SK-N-SH (cell line): ENCODE results near the gene CHAT. TPM values are rescaled to one million over a fixed set of nuclear protein-coding genes. Genes with fewer than 3 reads are reported as not detected.
A peak's percentile ranks its signal among the peaks of the same experiment; 100 is the strongest.

Experiments used
- CTCF ChIA-PET: fragments of 300-600, 350-600 bp; formaldehyde crosslinking; extraction: SDS; loops from one replicate; lab custom pipeline; 2021; lab: Yijun Ruan, JAX
- POLR2A ChIA-PET: fragments of 350-600 bp; sonication (Branson Sonifier 250); formaldehyde crosslinking; extraction: SDS; loops from one replicate; lab custom pipeline; 2020; ENCODE audit warnings: antibody characterized with exemption, inconsistent platforms; lab: Yijun Ruan, JAX
- DNase-seq: peaks from one replicate; pipeline ENCODE4 v3.0.0; 2012
- H2AFZ ChIP-seq: fragments of 200-600 bp; sonication (generic); 2 replicates; pipeline ENCODE4 v1.8.1; 2016; ENCODE audit warnings: antibody characterized with exemption, mild to moderate bottlenecking, low read depth
- H3F3A ChIP-seq: fragments of 200-600 bp; sonication (generic); replicated peaks from 2 replicates; pipeline ENCODE3; 2016; ENCODE audit warnings: antibody characterized with exemption, mild to moderate bottlenecking; ENCODE audit not compliant: insufficient read depth
- H3K27ac ChIP-seq, 2 experiments: fragments of 200-500 bp in 1 of 2; fragments of 200-600 bp in 1 of 2; sonication (Bioruptor generic) in 1 of 2; sonication (generic), shearing (Covaris generic) in 1 of 2; 2 replicates each; pipeline versions ENCODE4 v1.5.1 to v1.6.1; 2014 to 2016; ENCODE audit warnings: low read depth in 2 of 2, inconsistent platforms in 1 of 2, low read length in 1 of 2, mild to moderate bottlenecking in 1 of 2, mixed read lengths in 1 of 2
- H3K27me3 ChIP-seq: fragments of 200-600 bp; sonication (generic), shearing (Covaris generic); 2 replicates; pipeline ENCODE4 v1.6.1; 2016; ENCODE audit warnings: mixed run types; ENCODE audit not compliant: insufficient read depth
- H3K36me3 ChIP-seq, 2 experiments: fragments of 200-500 bp in 1 of 2; fragments of 200-600 bp in 1 of 2; sonication (Bioruptor generic) in 1 of 2; sonication (generic) in 1 of 2; replicated peaks in 1 of 2; 2 replicates each; pipeline versions ENCODE3 to v1.5.1; 2014 to 2016; ENCODE audit warnings: low read length in 1 of 2, mild to moderate bottlenecking in 1 of 2; ENCODE audit not compliant: insufficient read depth in 2 of 2, control insufficient read depth in 1 of 2
- H3K4me1 ChIP-seq, 2 experiments: fragments of 200-500 bp in 1 of 2; fragments of 200-600 bp in 1 of 2; sonication (Bioruptor generic) in 1 of 2; sonication (generic), shearing (Covaris generic) in 1 of 2; 2 replicates each; pipeline versions ENCODE4 v1.5.1 to v1.6.1; 2014 to 2016; ENCODE audit warnings: low read depth in 1 of 2, low read length in 1 of 2, mixed run types in 1 of 2; ENCODE audit not compliant: insufficient read depth in 2 of 2, control insufficient read depth in 1 of 2
- H3K4me2 ChIP-seq: fragments of 200-600 bp; sonication (generic), shearing (Covaris generic); 2 replicates; pipeline ENCODE4 v1.6.1; 2017; ENCODE audit warnings: mixed run types
- H3K4me3 ChIP-seq, 2 experiments: fragments of 200-500 bp in 1 of 2; fragments of 200-600 bp in 1 of 2; sonication (Bioruptor generic) in 1 of 2; sonication (generic), shearing (Covaris generic) in 1 of 2; 2 replicates each; pipeline versions ENCODE4 v1.5.1 to v1.8.1; 2014 to 2016; ENCODE audit warnings: low read depth in 2 of 2, inconsistent platforms in 1 of 2, low read length in 1 of 2, mild to moderate bottlenecking in 1 of 2, mixed read lengths in 1 of 2, moderate library complexity in 1 of 2
- H3K79me2 ChIP-seq: fragments of 200-600 bp; sonication (generic); 2 replicates; pipeline ENCODE4 v1.8.1; 2017; ENCODE audit warnings: mild to moderate bottlenecking; ENCODE audit not compliant: insufficient read depth
- H3K9ac ChIP-seq: fragments of 200-600 bp; sonication (generic); 2 replicates; pipeline ENCODE4 v1.6.1; 2017; ENCODE audit warnings: mixed run types
- H3K9me2 ChIP-seq: fragments of 200-600 bp; sonication (generic); 2 replicates; pipeline ENCODE4 v1.6.1; 2017; ENCODE audit warnings: mixed run types
- H3K9me3 ChIP-seq: fragments of 200-600 bp; sonication (generic); 2 replicates; pipeline ENCODE4 v1.6.1; 2017; ENCODE audit warnings: mixed run types, mild to moderate bottlenecking, moderate library complexity
- H4K20me1 ChIP-seq: fragments of 200-600 bp; sonication (generic); 2 replicates; pipeline ENCODE4 v1.6.1; 2017; ENCODE audit warnings: mild to moderate bottlenecking, mixed run types; ENCODE audit not compliant: insufficient read depth
- CTCF ChIP-seq: fragments of 200-600 bp; sonication (generic); IDR thresholded peaks from 2 replicates; pipeline ENCODE4 v1.6.1; 2017; ENCODE audit warnings: antibody characterized with exemption, mild to moderate bottlenecking, moderate library complexity
- EP300 ChIP-seq, 2 experiments: IDR thresholded peaks; 2 replicates each; pipeline versions ENCODE4 v1.4.0 to v1.6.1; 2012; ENCODE audit warnings: borderline replicate concordance in 1 of 2, low read depth in 1 of 2, low read length in 1 of 2
- FOXJ3 ChIP-seq: sonication (generic); formaldehyde crosslinking; IDR thresholded peaks from 2 replicates; pipeline ENCODE4 v1.5.1; 2020; ENCODE audit warnings: mild to moderate bottlenecking, missing genetic modification reagents
- GABPA ChIP-seq: IDR thresholded peaks from 2 replicates; pipeline ENCODE4 v1.4.0; 2012; ENCODE audit warnings: low read depth, mild to moderate bottlenecking
- IRF3 ChIP-seq: fragments of 150-350 bp; IDR thresholded peaks from 2 replicates; pipeline ENCODE4 v1.6.1; 2016; ENCODE audit warnings: mild to moderate bottlenecking, low read depth, low read length
- JUND ChIP-seq: IDR thresholded peaks from 2 replicates; pipeline ENCODE4 v1.4.0; 2012
- MAX ChIP-seq: IDR thresholded peaks from 2 replicates; pipeline ENCODE4 v1.4.0; 2012; ENCODE audit warnings: low read depth
- MXI1 ChIP-seq: IDR thresholded peaks from 2 replicates; pipeline ENCODE4 v1.6.1; 2012; ENCODE audit warnings: mild to moderate bottlenecking, low read depth, low read length, improper control_type of control experiment
- PBX3 ChIP-seq: IDR thresholded peaks from 2 replicates; pipeline ENCODE4; 2012
- RFX5 ChIP-seq: IDR thresholded peaks from 2 replicates; pipeline ENCODE4 v1.6.1; 2012; ENCODE audit warnings: mild to moderate bottlenecking, improper control_type of control experiment, low read length
- RXRA ChIP-seq: IDR thresholded peaks from 2 replicates; pipeline ENCODE4 v1.4.0; 2012; ENCODE audit warnings: low read depth, mild to moderate bottlenecking, borderline replicate concordance
- SIN3A ChIP-seq: IDR thresholded peaks from 2 replicates; pipeline ENCODE4 v1.6.1; 2012; ENCODE audit warnings: low read depth, mild to moderate bottlenecking, low read length, moderate library complexity, borderline replicate concordance
- SMC3 ChIP-seq: IDR thresholded peaks from 2 replicates; pipeline ENCODE4 v1.6.1; 2012; ENCODE audit warnings: low read depth, low read length, improper control_type of control experiment
- TCF12 ChIP-seq: IDR thresholded peaks from 2 replicates; pipeline ENCODE4 v1.4.0; 2012
- USF1 ChIP-seq: IDR thresholded peaks from 2 replicates; pipeline ENCODE4 v1.4.0; 2012; ENCODE audit warnings: low read depth, borderline replicate concordance
- YY1 ChIP-seq: IDR thresholded peaks from 2 replicates; pipeline ENCODE4 v1.4.0; 2012; ENCODE audit warnings: low read depth, mild to moderate bottlenecking
- ZBTB33 ChIP-seq: IDR thresholded peaks from 2 replicates; pipeline ENCODE4 v1.4.0; 2012; ENCODE audit warnings: low read depth, borderline replicate concordance
- WGBS: methylation state at CpG from one replicate; pipeline ENCODE4 v1.1.6; 2017; ENCODE audit warnings: low lambda C conversion rate; 5-methylcytosine and 5-hydroxymethylcytosine counted together
- polyA plus RNA-seq, 3 experiments: library from polyadenylated mRNA; depleted of rRNA; stranded (reverse); fragments of >200 nt; gene quantifications; 2 replicates each; pipeline ENCODE4 v1.2.3, GENCODE V29; 2012

The CHAT gene
- polyA plus RNA-seq, 1 of the 3 experiments (the other 2 are of a cell fraction) = not detected

- no peaks in the 10 kb centered on the region for H3K79me2 ChIP-seq
- H3K4me2 ChIP-seq = no peak overlapping the region
- H3K9me3 ChIP-seq = no peaks in the 10 kb centered on the region
- no peak overlapping the region for H3K27ac ChIP-seq
- no peaks in the 10 kb centered on the region for H3K4me1 ChIP-seq
- H2AFZ ChIP-seq = no peak overlapping the region
- TF ChIP-seq PBX3 (peak; percentile 29; the same call in 1 of the 2 replicates), ZBTB33 (no peak)
- no peaks in the 10 kb centered on the region for H3K27me3 ChIP-seq
- no peak for DNase-seq
- H3K9me2 ChIP-seq = no peaks in the 10 kb centered on the region
- WGBS = 59% methylated on average over 2 of the region's 2 CpGs
- H3F3A ChIP-seq = no peaks in the 10 kb centered on the region
- no peak overlapping the region for H3K4me3 ChIP-seq
- H4K20me1 ChIP-seq = no peaks in the 10 kb centered on the region
- H3K36me3 ChIP-seq = no peaks in the 10 kb centered on the region
- ChIA-PET POLR2A (no interaction called here), CTCF (interaction anchor here (1.0 to 1.8 kb wide), 3 partner anchors 13 to 15 kb away, joined by 3 to 8 read pairs (median 4); no protein-coding TSS in a partner anchor)
- no peak overlapping the region for H3K9ac ChIP-seq
Observed at GRCh38 chr10:49579621-49580020, 34.2 kb upstream of the CHAT start.

GRCh38 chr10:49585387-49585786 lies 28.4 kb upstream of the CHAT start:
- Histone ChIP-seq H3K4me2 (no peak overlapping the region), H3K4me3 (no peak overlapping the region), H3K27me3 (no peaks in the 10 kb centered on the region), H3K79me2 (no peaks in the 10 kb centered on the region), H3F3A (no peaks in the 10 kb centered on the region), H3K9me3 (no peaks in the 10 kb centered on the region), H2AFZ (no peak overlapping the region), H4K20me1 (no peaks in the 10 kb centered on the region), H3K4me1 (no peaks in the 10 kb centered on the region), H3K36me3 (no peaks in the 10 kb centered on the region), H3K9me2 (no peaks in the 10 kb centered on the region), H3K9ac (no peak overlapping the region), H3K27ac (no peak overlapping the region)
- ChIA-PET CTCF (no interaction called here), POLR2A (no interaction called here)
- no peak for DNase-seq
- TF ChIP-seq FOXJ3 (CRISPR knock-in tag) (no peak), EP300 (IDR thresholded peaks at IDR 0.05; ENCODE audit: borderline replicate concordance in 1 of 2, low read depth in 1 of 2, low read length in 1 of 2) (no peak), IRF3 (no peak), MAX (no peak), SIN3A (no peak), YY1 (no peak), ZBTB33 (no peak), RFX5 (no peak), TCF12 (peak; percentile 64), PBX3 (peak; percentile 27; the same call in 1 of the 2 replicates), GABPA (no peak), CTCF (no peak), SMC3 (no peak), USF1 (no peak), JUND (no peak), RXRA (no peak), MXI1 (no peak)
